Loucy (cell line): ENCODE measurements around the gene TOMM40L.

Experiments
- H2AFZ ChIP-seq: fragments of 200-600 bp; sonication (generic); 2 replicates; pipeline ENCODE4 v1.6.0; 2016; ENCODE audit warnings: antibody characterized with exemption, mild to moderate bottlenecking, low read length, moderate library complexity
- H3F3A ChIP-seq: fragments of 200-600 bp; 2 replicates; pipeline ENCODE4 v1.6.0; 2016; ENCODE audit warnings: antibody characterized with exemption, low read depth, mild to moderate bottlenecking
- H3K27me3 ChIP-seq: fragments of 200-600 bp; sonication (generic); 2 replicates; pipeline ENCODE4 v1.6.1; 2014; ENCODE audit warnings: low read length, mild to moderate bottlenecking; ENCODE audit not compliant: insufficient read depth, poor library complexity, severe bottlenecking
- H3K36me3 ChIP-seq: fragments of 200-600 bp; sonication (generic); 2 replicates; pipeline ENCODE4 v1.6.1; 2016; ENCODE audit warnings: low read length; ENCODE audit not compliant: insufficient read depth
- H3K4me1 ChIP-seq: fragments of 200-600 bp; sonication (generic); 2 replicates; pipeline ENCODE4 v1.5.1; 2014; ENCODE audit warnings: low read length, mild to moderate bottlenecking; ENCODE audit not compliant: insufficient read depth, poor library complexity, severe bottlenecking
- H3K4me2 ChIP-seq: fragments of 200-600 bp; sonication (generic); 2 replicates; pipeline ENCODE4 v1.6.0; 2014; ENCODE audit warnings: antibody characterized with exemption, low read length, low read depth, mild to moderate bottlenecking; ENCODE audit not compliant: poor library complexity, severe bottlenecking
- H3K4me3 ChIP-seq: fragments of 200-600 bp; sonication (generic); 2 replicates; pipeline ENCODE4 v1.5.1; 2014; ENCODE audit warnings: low read length, mild to moderate bottlenecking, mixed read lengths; ENCODE audit not compliant: poor library complexity, severe bottlenecking
- H3K79me2 ChIP-seq: fragments of 200-600 bp; sonication (generic); 2 replicates; pipeline ENCODE4 v1.6.1; 2014; ENCODE audit warnings: low read length; ENCODE audit not compliant: insufficient read depth
- H3K9ac ChIP-seq: fragments of 200-600 bp; sonication (generic); 2 replicates; pipeline ENCODE4 v1.6.0; 2014; ENCODE audit warnings: mild to moderate bottlenecking, low read depth, low read length, moderate library complexity; ENCODE audit not compliant: poor library complexity, severe bottlenecking
- H3K9me2 ChIP-seq: fragments of 200-600 bp; sonication (generic); replicated peaks from 2 replicates; pipeline ENCODE4 v1.6.1; 2016; ENCODE audit warnings: low read depth, low read length, mixed read lengths
- H3K9me3 ChIP-seq: fragments of 200-600 bp; sonication (generic); 2 replicates; pipeline ENCODE4 v1.6.1; 2014; ENCODE audit warnings: mild to moderate bottlenecking, antibody characterized with exemption, low read length, low read depth; ENCODE audit not compliant: insufficient read depth
- H4K20me1 ChIP-seq: fragments of 200-600 bp; sonication (generic); 2 replicates; pipeline ENCODE4 v1.6.0; 2014; ENCODE audit warnings: antibody characterized with exemption, low read length, mild to moderate bottlenecking; ENCODE audit not compliant: insufficient read depth, poor library complexity, severe bottlenecking
- EZH2phosphoT487 ChIP-seq: fragments of 200-600 bp; IDR thresholded peaks from 2 replicates; pipeline ENCODE4 v1.6.1; 2018; ENCODE audit warnings: antibody characterized with exemption, mild to moderate bottlenecking, moderate library complexity, borderline replicate concordance
- TF ChIP-seq, protein P1 (sequence below): fragments of 200-600 bp; sonication (generic); conservative IDR thresholded peaks from 2 replicates; pipeline ENCODE4 v1.5.1; 2014; ENCODE audit warnings: mild to moderate bottlenecking, antibody characterized with exemption, low read length

TOMM40L gene

DNA sequence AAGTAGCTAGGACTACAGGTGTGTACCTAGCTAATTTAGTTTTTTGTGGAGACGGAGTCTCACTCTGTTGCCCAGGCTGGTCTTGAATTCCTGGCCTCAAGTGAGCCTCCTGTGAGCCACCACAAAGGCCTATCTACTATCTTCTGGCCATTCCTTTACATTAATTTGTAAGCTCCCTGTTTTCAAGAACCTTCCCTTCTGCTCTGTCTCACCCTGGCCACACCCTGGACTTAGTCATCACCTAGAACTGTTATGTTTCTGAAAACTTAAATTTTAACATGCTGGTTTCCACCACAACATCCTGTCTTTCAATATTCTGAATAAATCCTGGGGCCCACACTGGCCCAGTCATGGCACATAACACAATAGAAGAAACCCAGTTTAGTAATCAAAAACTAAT, 43.6 kb upstream of the TOMM40L start:
- peak overlapping the region; percentile 25 for H3K9ac ChIP-seq
- H3K4me1 ChIP-seq, result peaks cover 52% of the 10 kb centered on the region
- peaks cover under 1% of the 10 kb centered on the region; the same call in 1 of the 2 replicates for H3K79me2 ChIP-seq
- no peaks in the 10 kb centered on the region for H3K27me3 ChIP-seq
- H3K36me3 ChIP-seq, result no peaks in the 10 kb centered on the region
- no peak for TF ChIP-seq EZH2phosphoT487
- TF ChIP-seq, protein P1, sequence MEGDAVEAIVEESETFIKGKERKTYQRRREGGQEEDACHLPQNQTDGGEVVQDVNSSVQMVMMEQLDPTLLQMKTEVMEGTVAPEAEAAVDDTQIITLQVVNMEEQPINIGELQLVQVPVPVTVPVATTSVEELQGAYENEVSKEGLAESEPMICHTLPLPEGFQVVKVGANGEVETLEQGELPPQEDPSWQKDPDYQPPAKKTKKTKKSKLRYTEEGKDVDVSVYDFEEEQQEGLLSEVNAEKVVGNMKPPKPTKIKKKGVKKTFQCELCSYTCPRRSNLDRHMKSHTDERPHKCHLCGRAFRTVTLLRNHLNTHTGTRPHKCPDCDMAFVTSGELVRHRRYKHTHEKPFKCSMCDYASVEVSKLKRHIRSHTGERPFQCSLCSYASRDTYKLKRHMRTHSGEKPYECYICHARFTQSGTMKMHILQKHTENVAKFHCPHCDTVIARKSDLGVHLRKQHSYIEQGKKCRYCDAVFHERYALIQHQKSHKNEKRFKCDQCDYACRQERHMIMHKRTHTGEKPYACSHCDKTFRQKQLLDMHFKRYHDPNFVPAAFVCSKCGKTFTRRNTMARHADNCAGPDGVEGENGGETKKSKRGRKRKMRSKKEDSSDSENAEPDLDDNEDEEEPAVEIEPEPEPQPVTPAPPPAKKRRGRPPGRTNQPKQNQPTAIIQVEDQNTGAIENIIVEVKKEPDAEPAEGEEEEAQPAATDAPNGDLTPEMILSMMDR, result no peak
- peak overlapping the region; percentile 59 for H3K4me2 ChIP-seq
- H3K9me3 ChIP-seq, result no peaks in the 10 kb centered on the region
- H3K4me3 ChIP-seq, result peak overlapping the region; percentile 36
- H3F3A ChIP-seq, result 0 out of 2 replicates have a peak, but pooled peaks cover 5% of the 10 kb centered on the region
- H2AFZ ChIP-seq, result peak overlapping the region; percentile 27; the same call in 1 of the 2 replicates
- no peaks in the 10 kb centered on the region for H3K9me2 ChIP-seq
- no peaks in the 10 kb centered on the region for H4K20me1 ChIP-seq

DNA sequence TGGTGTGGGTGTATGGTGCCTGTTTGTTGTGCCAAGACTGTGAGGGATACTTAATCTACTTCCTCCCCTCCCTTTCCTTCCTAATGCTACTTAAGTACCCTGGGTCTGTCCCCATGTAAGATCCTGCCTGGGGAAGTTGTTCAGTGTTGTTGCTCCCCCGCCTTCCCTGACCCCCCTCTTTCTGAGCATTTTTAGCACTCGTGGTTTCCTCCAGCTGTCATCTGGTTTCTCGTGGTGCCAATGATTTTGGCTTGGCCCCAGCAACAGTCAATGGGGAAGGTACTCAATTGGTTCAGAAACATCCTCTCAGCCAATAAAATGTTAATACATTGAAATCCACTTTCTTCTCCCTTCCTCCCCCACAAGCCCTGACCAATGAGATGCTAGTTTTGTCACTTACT, 40.6 kb upstream of the TOMM40L start:
- no peaks in the 10 kb centered on the region for H3K27me3 ChIP-seq
- no peaks in the 10 kb centered on the region for H4K20me1 ChIP-seq
- TF ChIP-seq, protein P1, result no peak
- no peak for TF ChIP-seq EZH2phosphoT487
- no peaks in the 10 kb centered on the region for H3K9me3 ChIP-seq
- peak overlapping the region; percentile 70 for H3K4me2 ChIP-seq
- no peaks in the 10 kb centered on the region for H3K9me2 ChIP-seq
- H3K79me2 ChIP-seq, result no peaks in the 10 kb centered on the region
- H3K9ac ChIP-seq, result peak overlapping the region; percentile 65
- peak overlapping the region; percentile 21; the same call in 1 of the 2 replicates for H2AFZ ChIP-seq
- H3K36me3 ChIP-seq, result no peaks in the 10 kb centered on the region
- H3K4me1 ChIP-seq, result peaks cover 46% of the 10 kb centered on the region
- H3K4me3 ChIP-seq, result peak overlapping the region; percentile 47
- 0 out of 2 replicates have a peak, but pooled peaks cover 5% of the 10 kb centered on the region for H3F3A ChIP-seq

DNA sequence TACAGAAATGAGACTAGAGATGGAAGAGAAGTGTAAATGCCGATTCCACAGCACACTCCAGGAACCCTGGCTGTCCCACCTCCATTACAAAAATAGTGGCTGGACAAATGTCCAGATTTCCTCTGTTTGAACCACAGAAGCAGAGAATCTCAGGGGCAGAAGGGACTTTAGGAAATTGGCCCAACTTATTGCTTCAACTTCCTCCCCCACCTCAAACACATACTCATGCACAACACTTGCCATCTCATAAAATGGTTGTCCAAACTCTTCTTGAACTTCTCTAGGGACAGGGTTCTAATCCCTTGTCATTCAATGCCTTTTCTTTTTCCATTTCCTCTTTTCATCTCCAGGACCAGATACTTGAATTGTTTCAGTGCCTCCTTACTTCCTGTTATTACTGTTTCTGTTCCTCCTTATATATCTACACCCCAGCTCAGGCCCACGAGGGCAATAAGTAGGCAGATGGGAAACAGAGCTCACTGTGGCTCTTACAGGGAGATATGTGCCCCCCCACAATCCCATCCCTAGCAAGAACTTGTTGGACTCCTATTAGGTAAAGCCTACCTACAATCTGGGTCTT, 40.0 kb upstream of the TOMM40L start:
- Histone ChIP-seq H3F3A (0 out of 2 replicates have a peak, but pooled peaks cover 5% of the 10 kb centered on the region), H3K4me3 (peak overlapping the region; percentile 47), H3K36me3 (no peaks in the 10 kb centered on the region), H2AFZ (peak overlapping the region; percentile 21), H3K4me1 (peaks cover 46% of the 10 kb centered on the region), H3K79me2 (no peaks in the 10 kb centered on the region), H3K9me2 (no peaks in the 10 kb centered on the region), H3K4me2 (peak overlapping the region; percentile 70), H3K9me3 (no peaks in the 10 kb centered on the region), H3K9ac (peak overlapping the region; percentile 65), H4K20me1 (no peaks in the 10 kb centered on the region), H3K27me3 (no peaks in the 10 kb centered on the region)
- TF ChIP-seq, protein P1, result no peak
- TF ChIP-seq EZH2phosphoT487, result no peak
